Right ventricle myocardium superior (tissue), 1 donor: Measurements from ENCODE around the gene HNRNPDL. TPM values are rescaled to one million over a fixed set of nuclear protein-coding genes. Genes with fewer than 3 reads are reported as not detected.
"Not testable (repeated sequence)": the region's sequence is repeated elsewhere in the genome, so short reads cannot be mapped to it uniquely, and the experiment has no call there.

ENCODE experiments used
- ATAC-seq: fragments of 200-7000 bp; cut with Tn5 transposase; one replicate; pipeline ENCODE4 v1.9.1; 2020; ENCODE audit warnings: mild to moderate bottlenecking; ENCODE audit not compliant: poor library complexity
- DNase-seq: peaks from one replicate; pipeline ENCODE4 v3.0.0-alpha.2; 2020
- intact Hi-C: fragments of 100-400 bp; cut with DNase I; formaldehyde crosslinking; loops from one replicate; pipeline ENCODE4 v1.11.2; 2022
- total RNA-seq: library from RNA; stranded (reverse); fragmentation: NEBNext Ultra II Directional; extraction: Animal tissue kit (Norgen Biotek cat#: 25700); gene quantifications from one replicate; pipeline ENCODE4 v1.2.1, GENCODE V29; 2021
- donor health status: DM: no; HTN: yes; CAD: no; lungs with severe emphysema.

Gene HNRNPDL
- total RNA-seq, 1 donor from 2014 or later: 104 TPM

DNA sequence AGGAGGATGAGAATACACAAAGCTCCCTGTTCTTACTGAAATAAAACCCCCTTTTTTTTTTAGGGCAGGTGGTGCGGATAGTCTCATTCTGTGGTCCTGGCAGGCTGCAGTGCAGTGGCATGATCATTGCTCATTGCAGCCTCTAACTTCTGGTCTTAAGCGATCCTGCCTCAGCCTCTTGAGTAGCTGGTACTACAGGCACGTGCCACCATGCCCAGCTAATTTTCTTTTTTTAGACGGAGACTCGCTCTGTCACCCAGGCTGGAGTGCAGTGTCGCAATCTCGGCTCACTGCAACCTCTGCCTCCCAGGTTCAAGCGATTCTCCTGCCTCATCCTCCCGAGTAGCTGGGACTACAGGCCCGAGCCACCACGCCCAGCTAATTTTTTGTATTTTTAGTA is 15.2 kb downstream of the HNRNPDL start:
- DNase-seq, intact Hi-C loops: not testable (repeated sequence)
- peak; percentile 52 for ATAC-seq

DNA sequence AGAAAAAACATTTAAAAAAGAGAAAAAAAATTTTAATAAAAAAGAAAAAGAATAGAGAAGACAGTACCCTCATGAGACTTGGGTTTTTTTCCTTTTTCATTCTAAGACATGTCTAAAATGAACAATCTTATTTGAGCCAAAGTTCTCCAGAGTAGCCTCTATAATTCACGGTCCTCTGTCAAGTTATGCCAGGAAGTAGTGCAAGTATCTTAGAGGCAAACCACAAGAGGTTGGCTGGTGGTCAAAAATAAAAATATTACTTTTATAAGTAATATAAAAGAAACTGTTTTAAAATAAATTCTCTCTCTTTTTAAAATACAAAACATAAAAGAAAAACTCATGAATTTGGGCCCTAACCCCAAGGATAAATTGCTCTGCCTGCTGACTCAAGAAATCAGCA is 26.5 kb downstream of the HNRNPDL start:
- ATAC-seq: no peak
- intact Hi-C loops: no loop called here
- DNase-seq: no peak

DNA sequence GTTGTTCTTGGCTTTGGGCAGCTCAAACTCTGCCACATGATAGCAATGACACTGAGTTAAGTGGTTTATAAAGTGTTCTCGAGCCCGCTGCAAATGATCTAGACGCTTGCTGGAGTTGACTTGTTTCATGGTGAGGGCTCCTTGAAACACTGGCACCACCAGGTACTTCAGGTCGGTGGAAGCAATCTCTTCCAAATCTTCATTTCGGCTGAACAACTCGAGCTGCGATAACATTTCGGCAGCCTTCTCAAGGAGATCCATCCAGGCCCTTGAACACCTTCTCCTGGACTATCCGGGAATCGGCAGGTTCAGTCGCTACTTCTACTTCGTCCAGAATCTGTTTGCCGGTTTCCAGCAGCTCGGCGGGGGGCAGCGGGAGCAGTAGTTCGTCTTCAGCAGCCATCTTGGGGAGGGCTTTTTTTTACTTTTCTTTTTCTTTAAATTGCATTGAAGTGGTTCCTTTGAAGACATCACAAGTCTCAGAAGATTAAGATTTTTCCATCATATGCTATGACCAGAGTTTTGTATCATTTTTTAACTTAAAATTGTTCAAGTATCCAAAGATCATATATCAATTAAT is 28.0 kb downstream of the HNRNPDL start:
- intact Hi-C loops: no loop called here
- ATAC-seq (no peak), DNase-seq (no peak)

DNA sequence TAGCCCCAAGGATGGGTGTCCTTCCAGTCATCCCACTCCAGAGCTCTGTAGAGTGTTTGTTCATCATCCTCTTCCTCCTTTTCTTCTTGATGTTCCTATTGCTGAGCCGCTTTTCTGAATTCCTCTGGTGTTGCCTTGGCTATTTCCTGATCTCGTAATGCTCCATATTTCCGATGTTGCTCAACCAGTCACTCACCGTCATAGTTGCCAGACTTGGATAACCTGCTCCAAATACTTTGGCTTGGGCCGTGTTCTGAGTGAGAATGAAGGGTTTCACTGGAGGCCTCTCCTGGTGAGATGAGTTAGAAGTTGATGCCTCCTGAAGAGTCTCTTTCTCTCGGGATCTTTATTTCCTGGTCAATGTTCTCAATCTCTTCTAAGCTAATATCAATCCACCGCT is 28.7 kb downstream of the HNRNPDL start:
- intact Hi-C loops: no loop called here
- DNase-seq: no peak
- ATAC-seq: no peak

DNA sequence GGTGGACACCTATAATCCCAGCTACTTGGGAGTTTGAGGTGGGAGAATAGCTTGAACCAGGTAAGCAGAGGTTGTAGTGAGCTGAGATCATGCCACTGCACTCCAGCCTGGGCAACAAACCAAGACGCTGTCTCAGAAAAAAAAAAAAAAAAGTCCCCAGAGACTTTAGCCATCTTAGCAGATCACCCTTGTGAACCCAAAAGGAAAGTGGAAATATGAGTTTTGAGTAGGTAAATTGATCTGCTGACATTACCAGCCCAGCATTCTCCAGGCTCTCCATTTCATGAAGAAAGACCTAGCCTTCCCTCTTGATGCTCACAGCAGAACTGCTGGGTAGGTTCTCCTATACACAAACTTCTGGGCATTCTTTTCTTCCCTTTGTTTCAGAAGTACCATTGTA is 32.0 kb downstream of the HNRNPDL start:
- intact Hi-C loops: no loop called here
- no peak for DNase-seq
- no peak for ATAC-seq

DNA sequence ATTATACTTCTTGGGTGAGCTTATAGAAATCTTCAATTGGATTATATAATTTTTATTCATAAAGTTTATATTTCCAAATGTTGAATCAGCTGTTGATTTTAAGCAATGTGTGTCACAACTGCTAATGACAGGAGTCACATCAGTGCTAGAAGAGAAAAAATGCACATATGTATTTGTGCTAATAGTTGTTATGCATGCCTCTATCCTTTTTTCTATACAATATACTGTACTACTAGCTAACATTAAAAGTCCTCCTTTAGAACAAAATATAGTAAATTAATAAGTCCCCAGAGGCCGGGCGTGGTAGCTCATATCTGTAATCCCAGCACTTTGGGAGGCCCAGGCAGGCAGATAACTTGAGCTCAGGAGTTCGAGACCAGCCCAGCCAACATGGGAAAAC is 32.7 kb downstream of the HNRNPDL start:
- no peak for DNase-seq
- intact Hi-C loops: no loop called here
- no peak for ATAC-seq

DNA sequence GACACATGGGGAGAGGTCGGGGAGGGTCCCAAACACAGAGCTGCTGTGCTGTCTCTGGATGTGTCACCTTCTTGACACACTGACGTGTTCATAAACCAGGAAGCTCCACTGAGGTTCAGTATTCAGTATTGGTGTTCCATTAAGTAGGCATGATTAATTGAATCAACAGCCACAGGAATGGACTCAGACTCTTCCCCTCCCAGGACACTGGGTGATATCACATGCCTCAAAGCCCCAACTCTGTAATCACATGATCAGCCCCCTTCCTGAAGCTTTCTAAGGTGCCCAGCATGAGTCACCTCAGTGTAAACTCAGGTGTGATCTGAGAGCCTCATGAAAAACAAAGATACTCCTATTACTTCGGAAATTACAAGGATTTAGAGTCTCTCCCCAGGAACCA is 35.4 kb downstream of the HNRNPDL start:
- intact Hi-C loops: no loop called here
- ATAC-seq: no peak
- no peak for DNase-seq

DNA sequence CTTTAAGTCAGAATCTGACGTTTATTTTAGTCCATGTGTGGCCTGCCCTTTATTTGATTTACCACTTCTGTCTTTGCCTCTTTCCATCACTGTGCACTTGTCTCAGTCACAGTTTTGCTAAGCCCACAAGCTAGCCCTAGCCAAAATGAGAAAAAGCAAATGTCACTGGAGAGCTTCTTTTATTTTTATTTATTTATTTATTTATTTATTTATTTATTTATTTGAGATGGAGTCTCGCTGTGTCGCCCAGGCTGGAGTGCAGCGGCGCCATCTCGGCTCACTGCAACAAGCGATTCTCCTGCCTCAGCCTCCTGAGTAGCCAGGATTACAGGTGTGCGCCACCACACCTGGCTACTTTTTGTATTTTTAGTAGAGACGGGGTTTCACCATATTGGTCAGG is 40.2 kb downstream of the HNRNPDL start:
- DNase-seq, ATAC-seq, intact Hi-C loops: not testable (repeated sequence)

DNA sequence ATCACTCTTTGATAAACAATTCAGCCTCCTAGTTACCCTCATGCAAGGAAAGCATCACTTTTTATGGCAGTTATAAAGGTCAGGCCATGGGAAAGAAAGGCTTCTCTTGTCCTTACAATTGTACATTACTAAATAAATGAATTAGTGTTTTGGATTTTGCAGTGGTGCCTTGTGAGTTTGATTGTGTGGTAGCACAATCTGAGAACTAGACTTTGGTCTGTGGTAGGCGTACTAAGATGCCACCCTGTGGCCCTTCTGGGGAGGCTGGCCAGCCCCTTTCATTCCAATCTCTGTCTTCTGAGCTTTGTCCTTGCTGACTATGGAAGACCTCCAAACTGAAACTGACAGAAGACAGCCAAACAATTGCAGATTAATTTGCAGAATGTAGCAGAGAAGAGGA is 41.9 kb downstream of the HNRNPDL start:
- intact Hi-C loops: no loop called here
- no peak for DNase-seq
- peak; percentile 83 for ATAC-seq

DNA sequence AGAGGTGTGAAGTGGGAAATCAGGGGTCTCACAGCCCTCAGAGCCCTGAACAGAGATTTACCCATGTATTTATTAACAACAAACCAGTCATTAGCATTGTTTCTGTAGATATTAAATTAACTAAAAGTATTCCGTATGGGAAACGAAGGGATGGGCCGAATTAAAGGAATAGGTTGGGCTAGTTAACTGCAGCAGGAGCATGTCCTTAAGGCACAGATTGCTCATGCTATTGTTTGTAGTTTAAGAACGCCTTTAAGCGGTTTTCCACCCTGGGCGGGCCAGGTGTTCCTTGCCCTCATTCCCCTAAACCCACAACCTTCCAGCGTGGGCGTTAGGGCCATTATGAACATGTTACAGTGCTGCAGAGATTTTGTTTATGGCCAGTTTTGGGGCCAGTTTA is 44.0 kb downstream of the HNRNPDL start:
- intact Hi-C loops, DNase-seq, ATAC-seq: not testable (repeated sequence)

DNA sequence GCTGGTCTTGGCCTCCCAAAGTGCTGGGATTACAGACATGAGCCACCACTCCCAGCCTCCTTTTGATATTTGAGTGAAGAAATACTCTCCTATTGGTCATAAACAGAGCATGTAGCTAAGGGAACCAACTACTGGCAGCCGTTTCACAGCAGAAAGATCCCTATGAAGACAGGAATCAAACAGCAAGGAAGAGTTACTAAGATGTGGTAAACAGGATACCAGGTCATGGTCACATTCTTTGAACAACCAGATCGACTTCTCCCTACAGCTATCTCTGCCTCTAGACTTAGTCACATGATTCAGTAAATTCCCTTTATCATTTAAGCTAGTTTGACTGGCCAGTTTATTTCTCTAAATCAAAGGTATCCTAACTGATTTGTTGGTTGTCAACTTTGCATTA is 47.5 kb downstream of the HNRNPDL start:
- DNase-seq (no peak), ATAC-seq (no peak)
- intact Hi-C loops: no loop called here

DNA sequence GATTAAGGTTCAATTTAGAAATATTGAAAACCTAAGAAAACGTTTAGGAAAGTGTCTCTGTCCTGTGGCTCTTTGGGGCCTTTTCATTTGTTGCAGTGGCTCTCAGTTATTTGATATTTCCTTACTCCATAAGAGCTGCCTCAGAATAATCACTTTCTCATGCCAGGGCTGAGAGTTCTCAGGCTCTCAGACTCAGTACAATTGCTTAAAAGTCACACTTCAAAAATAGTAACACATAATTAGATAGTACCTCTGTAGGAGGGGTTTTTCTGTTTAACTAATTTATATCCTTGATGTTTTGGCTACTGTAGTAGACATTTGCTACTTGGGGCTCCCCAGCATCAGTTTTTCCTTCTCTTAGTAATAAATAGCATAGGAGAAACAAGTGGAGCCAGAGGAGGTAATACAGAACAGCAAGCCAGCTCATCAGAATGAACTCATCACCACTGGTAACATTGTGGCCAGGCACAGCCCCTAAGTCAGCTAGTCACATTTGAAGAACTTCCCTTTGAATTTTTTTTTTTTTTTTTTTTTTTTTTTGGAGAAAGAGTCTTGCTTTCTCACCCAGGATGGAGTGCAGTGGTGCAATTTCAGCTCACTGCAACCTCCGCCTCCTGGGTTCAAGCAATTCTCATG is 48.5 kb downstream of the HNRNPDL start:
- DNase-seq: no peak
- ATAC-seq: peak; percentile 54
- intact Hi-C loops: no loop called here

DNA sequence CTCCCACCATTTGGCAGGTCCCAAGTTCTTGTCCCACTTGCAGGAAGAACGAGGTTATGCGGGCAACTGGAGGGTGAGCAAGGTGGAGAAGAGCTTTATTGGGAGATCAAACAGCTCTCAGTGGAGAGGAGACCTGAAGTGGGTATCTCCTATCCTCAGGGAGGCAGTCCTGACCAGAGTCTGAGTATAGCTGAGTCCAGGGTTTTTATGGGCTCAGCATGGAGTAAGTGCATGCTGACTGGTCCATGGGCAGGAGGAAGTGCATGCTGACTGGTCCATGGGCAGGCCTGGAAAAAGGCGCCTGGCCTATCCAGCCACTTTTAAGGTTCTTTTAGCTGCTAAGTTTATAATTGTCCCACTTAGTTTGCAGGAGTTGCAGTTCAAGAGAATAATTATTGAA is 49.0 kb downstream of the HNRNPDL start:
- intact Hi-C loops: no loop called here
- no peak for DNase-seq
- peak; percentile 44 for ATAC-seq

DNA sequence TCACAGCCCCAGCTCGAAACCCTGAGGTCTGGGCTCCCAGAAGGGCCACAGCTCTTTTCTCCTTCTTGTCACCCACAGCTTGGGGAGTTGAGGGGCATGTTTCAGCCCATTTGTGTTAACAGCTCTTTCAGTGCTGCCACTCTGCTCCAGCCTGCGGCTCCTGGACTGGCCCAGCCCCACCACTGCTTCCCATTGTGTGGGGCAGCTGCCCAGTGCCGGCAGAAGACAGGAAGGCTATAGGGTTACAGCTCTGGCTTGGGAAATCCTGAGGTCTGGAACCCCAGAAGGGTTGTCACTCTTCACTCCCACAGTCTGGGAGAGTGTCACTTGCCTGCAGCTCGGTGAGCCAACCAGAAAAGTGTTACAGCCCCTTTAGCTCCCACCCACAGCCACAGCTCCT is 49.4 kb downstream of the HNRNPDL start:
- intact Hi-C loops: no loop called here
- no peak for DNase-seq
- ATAC-seq: peak; percentile 29

DNA sequence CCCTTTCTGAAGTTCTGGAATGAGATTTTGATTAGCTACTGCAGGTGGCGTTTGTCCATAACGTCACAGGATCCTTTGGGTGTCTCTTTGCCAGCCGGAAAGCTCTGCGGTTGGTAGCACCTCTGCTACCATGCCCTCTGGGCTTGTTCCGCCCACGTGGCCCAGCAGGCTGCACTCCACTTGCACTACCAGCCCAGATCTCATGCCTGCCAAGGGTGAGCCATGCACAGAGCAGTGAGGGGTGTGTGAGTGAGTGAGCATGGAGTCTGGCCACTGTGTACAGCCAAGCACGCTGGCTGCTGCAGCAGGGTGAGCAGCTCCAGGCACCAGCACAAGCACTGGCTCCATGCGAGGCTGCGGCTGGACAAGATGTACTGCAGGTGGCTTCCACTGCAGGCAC is 49.9 kb downstream of the HNRNPDL start:
- DNase-seq (peak; percentile 78), ATAC-seq (peak; percentile 94)
- intact Hi-C loops: no loop called here

DNA sequence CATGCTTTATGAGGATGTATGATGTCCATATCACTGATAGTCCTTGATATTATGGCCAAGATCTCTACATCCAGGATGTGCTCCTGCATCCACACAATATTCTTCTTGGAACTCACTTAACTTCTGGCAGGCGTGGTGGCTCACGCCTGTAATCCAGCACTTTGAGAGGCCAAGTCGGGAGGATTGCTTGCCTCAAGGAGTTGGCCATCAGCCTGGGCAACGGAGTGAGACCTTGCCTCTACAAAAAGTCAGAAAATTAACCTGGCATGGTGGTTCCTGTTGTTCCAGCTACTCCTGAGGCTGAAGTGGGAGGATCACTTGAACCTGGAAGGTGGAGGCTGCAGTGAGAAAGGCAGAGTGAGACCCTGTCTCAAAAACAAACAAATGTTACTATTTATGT is 54.2 kb downstream of the HNRNPDL start:
- ATAC-seq: no peak
- intact Hi-C loops: no loop called here
- DNase-seq: no peak

DNA sequence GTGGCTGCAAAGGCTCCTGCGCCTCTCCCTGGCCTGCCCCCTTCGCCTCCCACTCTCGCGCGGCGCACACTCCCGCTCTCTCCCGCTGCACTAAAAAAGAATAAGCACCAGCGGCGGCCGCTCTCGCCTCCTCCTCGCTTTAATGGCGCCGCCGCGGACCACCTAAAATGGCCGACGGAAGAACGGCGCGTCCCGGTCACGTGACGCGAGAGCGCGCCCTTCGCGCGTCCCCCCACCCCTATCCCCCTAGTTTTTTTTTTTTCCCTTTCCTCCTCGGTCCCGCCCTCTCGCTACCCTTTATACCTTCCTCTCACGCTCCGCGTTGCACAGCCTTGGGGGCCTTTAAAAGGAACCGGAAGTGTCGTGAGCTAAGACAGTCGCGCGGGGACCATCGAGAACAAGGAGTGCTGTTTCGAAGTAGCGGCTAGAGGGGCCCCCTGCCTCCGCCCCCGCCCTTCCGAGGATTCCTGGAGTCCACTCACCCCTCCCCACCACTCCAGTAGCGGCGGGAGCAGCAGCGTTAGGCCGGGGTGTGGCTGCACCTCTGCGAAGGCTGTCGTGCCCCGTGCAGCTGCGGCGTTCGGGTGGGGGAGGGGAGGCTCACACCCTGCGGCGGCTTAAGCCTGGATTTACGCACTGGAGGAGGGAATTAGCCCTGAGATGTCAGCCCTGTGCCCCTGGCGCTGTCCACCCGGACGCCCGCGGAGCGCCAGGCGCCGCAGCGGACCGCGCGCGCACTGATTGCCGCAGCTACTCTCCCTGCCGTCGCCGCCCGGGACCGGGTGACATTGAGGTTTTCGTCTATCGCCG is 56.2 kb downstream of the HNRNPDL start, which contains the start of gene HNRNPD:
HNRNPD (minus strand) TSS at position 176 of the 810 bp plus-strand sequence. CDS start 313 bp downstream, outside the sequence.
- DNase-seq (peak; percentile 99), ATAC-seq (peak; percentile 91)
- intact Hi-C loops: loop anchor here (2.0 kb wide), 1 partner anchor 57 kb away; the partner anchor contains the start of genes ENOPH1 and HNRNPDL

DNA sequence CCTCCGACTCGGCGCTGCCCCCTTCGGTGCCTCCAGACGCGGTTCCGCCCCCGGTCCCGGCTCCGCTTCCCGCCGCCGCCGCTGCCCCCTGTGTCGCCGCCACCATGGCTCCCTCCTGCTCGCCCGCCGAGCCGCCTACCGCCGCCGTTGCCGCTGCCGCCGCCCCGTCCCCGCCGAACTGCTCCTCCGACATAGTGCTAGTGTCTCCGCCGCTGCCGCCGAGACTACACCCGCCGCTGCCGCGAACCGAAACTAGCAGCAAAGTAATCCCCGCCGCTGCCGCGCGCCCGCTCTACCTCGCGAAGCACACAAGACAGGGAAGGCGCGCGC is 56.8 kb downstream of the HNRNPDL start:
- ATAC-seq (peak; percentile 17), DNase-seq (no peak)
- intact Hi-C loops: no loop called here
